Measurements from ENCODE around the gene NRCAM.

DNA sequence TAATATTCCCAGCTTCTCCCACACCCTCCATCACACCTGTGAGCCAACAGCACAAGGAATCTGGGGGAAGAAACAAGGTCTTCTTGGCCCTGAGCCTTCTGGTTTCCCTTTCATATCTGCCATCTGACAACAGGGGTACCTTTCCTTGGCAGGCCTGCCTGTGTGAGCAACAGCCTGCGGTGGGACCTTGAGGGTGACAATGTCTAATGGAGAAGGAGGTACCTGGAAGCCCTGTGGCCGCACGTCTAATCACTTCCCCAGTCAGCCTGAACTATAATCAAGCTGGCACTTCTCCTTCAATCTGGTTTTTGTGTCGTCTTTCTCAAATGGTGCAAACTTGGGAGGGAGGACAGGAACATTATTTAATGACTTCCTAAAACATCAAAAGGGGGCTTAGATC lies 41.2 kb downstream of the NRCAM start:
- TF ChIP-seq POLR2A (IDR thresholded peaks at IDR 0.05; ENCODE audit: low read length) (no peak), GATA1 (IDR thresholded peaks at IDR 0.05; ENCODE audit: low read depth, low read length) (no peak)
